ENCODE data around the gene VPS45. TPM values are rescaled to one million over a fixed set of nuclear protein-coding genes. Genes with fewer than 3 reads are reported as not detected.

VPS45 gene
- total and polyA plus RNA-seq, 2 of the 13 experiments (the other 11 are each of a cell fraction or from before 2014, with no cell fraction given), result 15.2 to 25.2 TPM

DNA sequence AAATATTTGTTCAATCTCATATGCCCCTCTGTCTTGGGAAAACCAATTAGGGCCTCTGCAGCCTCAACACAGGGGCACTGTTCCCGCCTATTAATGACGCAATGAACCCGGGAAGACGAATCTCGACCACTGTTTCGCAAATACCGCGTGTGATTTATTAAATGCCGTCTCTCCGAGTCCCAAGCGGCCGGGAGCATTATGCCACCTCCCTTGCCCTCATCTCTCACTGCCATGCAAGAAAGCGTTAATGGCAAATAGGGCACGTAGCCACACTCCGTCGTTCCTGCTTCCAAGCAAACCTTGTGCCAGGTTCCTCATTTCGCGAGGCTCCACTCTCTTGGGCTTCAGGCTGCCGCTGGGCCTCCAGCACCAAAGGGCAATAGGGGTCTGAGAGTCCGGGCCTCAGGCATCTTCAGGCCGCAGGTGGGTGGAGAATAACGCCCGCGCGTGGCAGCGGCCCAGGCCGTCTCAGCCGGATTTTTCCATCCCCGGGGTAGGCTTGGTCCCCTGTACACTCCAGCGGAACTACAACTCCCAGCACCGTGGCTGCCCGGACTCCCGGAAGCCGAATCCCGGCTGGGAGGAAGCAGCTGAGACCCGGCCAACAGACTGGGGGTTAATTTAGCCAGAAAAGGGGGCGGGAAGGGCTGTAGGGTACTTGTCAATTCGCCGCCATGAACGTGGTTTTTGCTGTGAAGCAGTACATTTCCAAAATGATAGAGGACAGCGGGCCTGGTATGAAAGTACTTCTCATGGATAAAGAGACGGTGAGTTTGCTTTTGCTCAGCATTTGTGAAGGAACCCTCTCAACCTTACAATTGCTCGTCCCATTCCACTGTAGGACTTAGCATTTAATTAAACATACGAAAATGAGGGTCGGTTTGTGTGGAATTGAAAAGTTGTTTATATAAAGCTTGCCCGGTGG lies at the start of gene VPS45 (continued):
- TF ChIP-seq SNAPC4 (CRISPR knock-in tag; IDR thresholded peaks at IDR 0.05), result no peak
- TF ChIP-seq HMGA1 (CRISPR knock-in tag; conservative IDR thresholded peaks at IDR 0.05), result no peak
- TF ChIP-seq, protein P1, sequence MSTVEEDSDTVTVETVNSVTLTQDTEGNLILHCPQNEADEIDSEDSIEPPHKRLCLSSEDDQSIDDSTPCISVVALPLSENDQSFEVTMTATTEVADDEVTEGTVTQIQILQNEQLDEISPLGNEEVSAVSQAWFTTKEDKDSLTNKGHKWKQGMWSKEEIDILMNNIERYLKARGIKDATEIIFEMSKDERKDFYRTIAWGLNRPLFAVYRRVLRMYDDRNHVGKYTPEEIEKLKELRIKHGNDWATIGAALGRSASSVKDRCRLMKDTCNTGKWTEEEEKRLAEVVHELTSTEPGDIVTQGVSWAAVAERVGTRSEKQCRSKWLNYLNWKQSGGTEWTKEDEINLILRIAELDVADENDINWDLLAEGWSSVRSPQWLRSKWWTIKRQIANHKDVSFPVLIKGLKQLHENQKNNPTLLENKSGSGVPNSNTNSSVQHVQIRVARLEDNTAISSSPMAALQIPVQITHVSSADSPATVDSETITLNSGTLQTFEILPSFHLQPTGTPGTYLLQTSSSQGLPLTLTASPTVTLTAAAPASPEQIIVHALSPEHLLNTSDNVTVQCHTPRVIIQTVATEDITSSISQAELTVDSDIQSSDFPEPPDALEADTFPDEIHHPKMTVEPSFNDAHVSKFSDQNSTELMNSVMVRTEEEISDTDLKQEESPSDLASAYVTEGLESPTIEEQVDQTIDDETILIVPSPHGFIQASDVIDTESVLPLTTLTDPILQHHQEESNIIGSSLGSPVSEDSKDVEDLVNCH (CRISPR knock-in tag; IDR thresholded peaks at IDR 0.05), result no peak
- TF ChIP-seq YEATS4 (CRISPR knock-in tag; IDR thresholded peaks at IDR 0.05; ENCODE audit: borderline replicate concordance), result peak; percentile 78
- no peak for TF ChIP-seq BCL6 (CRISPR knock-in tag; IDR thresholded peaks at IDR 0.05)
- TF ChIP-seq, protein P2, sequence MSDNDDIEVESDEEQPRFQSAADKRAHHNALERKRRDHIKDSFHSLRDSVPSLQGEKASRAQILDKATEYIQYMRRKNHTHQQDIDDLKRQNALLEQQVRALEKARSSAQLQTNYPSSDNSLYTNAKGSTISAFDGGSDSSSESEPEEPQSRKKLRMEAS (IDR thresholded peaks at IDR 0.05), result peak; percentile 82
- TF ChIP-seq ZNF580 (CRISPR knock-in tag; IDR thresholded peaks at IDR 0.05; ENCODE audit: borderline replicate concordance, low read depth), result peak; percentile 43; the same call in 1 of the 2 replicates
- peak; percentile 43; the same call in 1 of the 2 replicates for TF ChIP-seq ZNF274 (CRISPR knock-in tag; IDR thresholded peaks at IDR 0.05)
- TF ChIP-seq, protein P3, sequence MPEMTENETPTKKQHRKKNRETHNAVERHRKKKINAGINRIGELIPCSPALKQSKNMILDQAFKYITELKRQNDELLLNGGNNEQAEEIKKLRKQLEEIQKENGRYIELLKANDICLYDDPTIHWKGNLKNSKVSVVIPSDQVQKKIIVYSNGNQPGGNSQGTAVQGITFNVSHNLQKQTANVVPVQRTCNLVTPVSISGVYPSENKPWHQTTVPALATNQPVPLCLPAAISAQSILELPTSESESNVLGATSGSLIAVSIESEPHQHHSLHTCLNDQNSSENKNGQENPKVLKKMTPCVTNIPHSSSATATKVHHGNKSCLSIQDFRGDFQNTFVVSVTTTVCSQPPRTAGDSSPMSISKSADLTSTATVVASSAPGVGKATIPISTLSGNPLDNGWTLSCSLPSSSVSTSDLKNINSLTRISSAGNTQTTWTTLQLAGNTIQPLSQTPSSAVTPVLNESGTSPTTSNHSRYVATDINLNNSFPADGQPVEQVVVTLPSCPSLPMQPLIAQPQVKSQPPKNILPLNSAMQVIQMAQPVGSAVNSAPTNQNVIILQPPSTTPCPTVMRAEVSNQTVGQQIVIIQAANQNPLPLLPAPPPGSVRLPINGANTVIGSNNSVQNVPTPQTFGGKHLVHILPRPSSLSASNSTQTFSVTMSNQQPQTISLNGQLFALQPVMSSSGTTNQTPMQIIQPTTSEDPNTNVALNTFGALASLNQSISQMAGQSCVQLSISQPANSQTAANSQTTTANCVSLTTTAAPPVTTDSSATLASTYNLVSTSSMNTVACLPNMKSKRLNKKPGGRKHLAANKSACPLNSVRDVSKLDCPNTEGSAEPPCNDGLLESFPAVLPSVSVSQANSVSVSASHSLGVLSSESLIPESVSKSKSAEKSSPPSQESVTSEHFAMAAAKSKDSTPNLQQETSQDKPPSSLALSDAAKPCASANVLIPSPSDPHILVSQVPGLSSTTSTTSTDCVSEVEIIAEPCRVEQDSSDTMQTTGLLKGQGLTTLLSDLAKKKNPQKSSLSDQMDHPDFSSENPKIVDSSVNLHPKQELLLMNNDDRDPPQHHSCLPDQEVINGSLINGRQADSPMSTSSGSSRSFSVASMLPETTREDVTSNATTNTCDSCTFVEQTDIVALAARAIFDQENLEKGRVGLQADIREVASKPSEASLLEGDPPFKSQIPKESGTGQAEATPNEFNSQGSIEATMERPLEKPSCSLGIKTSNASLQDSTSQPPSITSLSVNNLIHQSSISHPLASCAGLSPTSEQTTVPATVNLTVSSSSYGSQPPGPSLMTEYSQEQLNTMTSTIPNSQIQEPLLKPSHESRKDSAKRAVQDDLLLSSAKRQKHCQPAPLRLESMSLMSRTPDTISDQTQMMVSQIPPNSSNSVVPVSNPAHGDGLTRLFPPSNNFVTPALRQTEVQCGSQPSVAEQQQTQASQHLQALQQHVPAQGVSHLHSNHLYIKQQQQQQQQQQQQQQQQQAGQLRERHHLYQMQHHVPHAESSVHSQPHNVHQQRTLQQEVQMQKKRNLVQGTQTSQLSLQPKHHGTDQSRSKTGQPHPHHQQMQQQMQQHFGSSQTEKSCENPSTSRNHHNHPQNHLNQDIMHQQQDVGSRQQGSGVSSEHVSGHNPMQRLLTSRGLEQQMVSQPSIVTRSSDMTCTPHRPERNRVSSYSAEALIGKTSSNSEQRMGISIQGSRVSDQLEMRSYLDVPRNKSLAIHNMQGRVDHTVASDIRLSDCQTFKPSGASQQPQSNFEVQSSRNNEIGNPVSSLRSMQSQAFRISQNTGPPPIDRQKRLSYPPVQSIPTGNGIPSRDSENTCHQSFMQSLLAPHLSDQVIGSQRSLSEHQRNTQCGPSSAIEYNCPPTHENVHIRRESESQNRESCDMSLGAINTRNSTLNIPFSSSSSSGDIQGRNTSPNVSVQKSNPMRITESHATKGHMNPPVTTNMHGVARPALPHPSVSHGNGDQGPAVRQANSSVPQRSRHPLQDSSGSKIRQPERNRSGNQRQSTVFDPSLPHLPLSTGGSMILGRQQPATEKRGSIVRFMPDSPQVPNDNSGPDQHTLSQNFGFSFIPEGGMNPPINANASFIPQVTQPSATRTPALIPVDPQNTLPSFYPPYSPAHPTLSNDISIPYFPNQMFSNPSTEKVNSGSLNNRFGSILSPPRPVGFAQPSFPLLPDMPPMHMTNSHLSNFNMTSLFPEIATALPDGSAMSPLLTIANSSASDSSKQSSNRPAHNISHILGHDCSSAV (CRISPR knock-in tag; IDR thresholded peaks at IDR 0.05; ENCODE audit: borderline replicate concordance), result no peak
- TF ChIP-seq ARNTL (CRISPR knock-in tag; IDR thresholded peaks at IDR 0.05), result no peak; the same call in 1 of the 2 replicates
- TF ChIP-seq ARNT2 (CRISPR knock-in tag; IDR thresholded peaks at IDR 0.05; ENCODE audit: low read depth), result peak; percentile 74

Data from HepG2 (cell line).